Muscle of back (tissue), 13 donors: ENCODE measurements around the gene KLHL21. TPM values are rescaled to one million over a fixed set of nuclear protein-coding genes. Genes with fewer than 3 reads are reported as not detected.
"Not testable (repeated sequence)": the region's sequence is repeated elsewhere in the genome, so short reads cannot be mapped to it uniquely, and the experiment has no call there.

Source experiments
- DNase-seq, 3 donors: peaks; one replicate each; pipeline versions ENCODE4 v3.0.0 to v3.0.0-alpha.2; 2013
- long read RNA-seq, 9 donors: transcript quantifications; one replicate each; lab custom pipeline, GENCODE V29; 2026
- polyA plus RNA-seq, 10 donors: library from polyadenylated mRNA; unstranded; fragments of 120-200 nt; gene quantifications; one replicate each; pipeline ENCODE4 v1.2.1, GENCODE V29; 2013; ENCODE audit not compliant: insufficient read length in 10 of 10

The KLHL21 gene
- polyA plus RNA-seq, result 10 to 100 TPM; 25.5 to 42.0 (median 30.0) TPM
- long read RNA-seq, donor 1, full-length matches to known transcripts, result 8 of 8 reads
- long read RNA-seq, donor 1, partial matches to known transcripts, result 0 of 8 reads
- long read RNA-seq, donor 1, other reads (novel, unspliced or antisense), result 0 of 8 reads
- long read RNA-seq, donor 2, full-length matches to known transcripts, result 3 of 3 reads
- long read RNA-seq, donor 2, partial matches to known transcripts, result 0 of 3 reads
- long read RNA-seq, donor 2, other reads (novel, unspliced or antisense), result 0 of 3 reads
- long read RNA-seq, donor 3, result 0 reads
- long read RNA-seq, donor 4, full-length matches to known transcripts, result 6 of 6 reads
- long read RNA-seq, donor 4, partial matches to known transcripts, result 0 of 6 reads
- long read RNA-seq, donor 4, other reads (novel, unspliced or antisense), result 0 of 6 reads
- long read RNA-seq, donor 5, full-length matches to known transcripts, result 11 of 11 reads
- long read RNA-seq, donor 5, partial matches to known transcripts, result 0 of 11 reads
- long read RNA-seq, donor 5, other reads (novel, unspliced or antisense), result 0 of 11 reads
- long read RNA-seq, donor 6, full-length matches to known transcripts, result 12 of 12 reads
- long read RNA-seq, donor 6, partial matches to known transcripts, result 0 of 12 reads
- long read RNA-seq, donor 6, other reads (novel, unspliced or antisense), result 0 of 12 reads
- long read RNA-seq, donor 7, full-length matches to known transcripts, result 3 of 14 reads
- long read RNA-seq, donor 7, partial matches to known transcripts, result 11 of 14 reads
- long read RNA-seq, donor 7, other reads (novel, unspliced or antisense), result 0 of 14 reads
- long read RNA-seq, donor 8, full-length matches to known transcripts, result 4 of 9 reads
- long read RNA-seq, donor 8, partial matches to known transcripts, result 5 of 9 reads
- long read RNA-seq, donor 8, other reads (novel, unspliced or antisense), result 0 of 9 reads
- long read RNA-seq, donor 9, full-length matches to known transcripts, result 1 of 1 reads
- long read RNA-seq, donor 9, partial matches to known transcripts, result 0 of 1 reads
- long read RNA-seq, donor 9, other reads (novel, unspliced or antisense), result 0 of 1 reads

- peak; percentile 92 to 96 (median 93) for DNase-seq
Measured at GRCh38 chr1:6602669-6603237, at the start of gene KLHL21. KLHL21 (minus strand) TSS chr1:6602869; CDS start chr1:6602817, 52 bp downstream.

GRCh38 chr1:6651909-6652308 is 49.2 kb upstream of the KLHL21 start:
- no peak for DNase-seq

- no peak for DNase-seq
Measured at GRCh38 chr1:6648556-6648955, 45.9 kb upstream of the KLHL21 start.

- peak; percentile 33 to 64 (median 44) for DNase-seq
Measured at GRCh38 chr1:6646499-6647148, 44.0 kb upstream of the KLHL21 start.

GRCh38 chr1:6645018-6645417 is 42.3 kb upstream of the KLHL21 start:
- DNase-seq, result no peak

GRCh38 chr1:6640867-6641266 is 38.2 kb upstream of the KLHL21 start:
- not testable (repeated sequence) for DNase-seq

GRCh38 chr1:6638226-6638625 is 35.6 kb upstream of the KLHL21 start:
- peak; percentile 61 to 87 (median 85) for DNase-seq

- DNase-seq, result no peak
Measured at GRCh38 chr1:6637770-6638169, 35.1 kb upstream of the KLHL21 start.

GRCh38 chr1:6636778-6637177 is 34.1 kb upstream of the KLHL21 start:
- DNase-seq, result not testable (repeated sequence)

- DNase-seq, result no peak
Measured at GRCh38 chr1:6635910-6636760, 33.5 kb upstream of the KLHL21 start.

- DNase-seq, result no peak
Measured at GRCh38 chr1:6635161-6635909, 32.7 kb upstream of the KLHL21 start.

GRCh38 chr1:6634371-6635052 is 31.8 kb upstream of the KLHL21 start:
- DNase-seq, result peak in 1 of 3 donors; percentile 58

- DNase-seq, result no peak
Measured at GRCh38 chr1:6632588-6633514, 30.2 kb upstream of the KLHL21 start.

GRCh38 chr1:6631058-6631457 is 28.4 kb upstream of the KLHL21 start:
- DNase-seq, result no peak

GRCh38 chr1:6630027-6630426 is 27.4 kb upstream of the KLHL21 start:
- no peak for DNase-seq

GRCh38 chr1:6628971-6629479 is 26.4 kb upstream of the KLHL21 start:
- no peak for DNase-seq

- DNase-seq, result peak in 1 of 3 donors; percentile 45
Measured at GRCh38 chr1:6627841-6628545, 25.3 kb upstream of the KLHL21 start.
